Ectodermal cell (in vitro differentiated cells): ENCODE measurements around the gene NIPAL1.
A peak's percentile ranks its signal among the peaks of the same experiment; 100 is the strongest.
"Not testable (repeated sequence)": the region's sequence is repeated elsewhere in the genome, so short reads cannot be mapped to it uniquely, and the experiment has no call there.

Experiments used
- H3K27ac ChIP-seq: 2 replicates; pipeline ENCODE4 v1.7.0; 2013; ENCODE audit warnings: mild to moderate bottlenecking, low read depth, low read length; ENCODE audit not compliant: insufficient read depth, poor library complexity, severe bottlenecking
- H3K27me3 ChIP-seq: 2 replicates; pipeline ENCODE4 v1.7.0; 2013; ENCODE audit warnings: mild to moderate bottlenecking, low read length; ENCODE audit not compliant: insufficient read depth, control insufficient read depth, poor library complexity, severe bottlenecking
- H3K36me3 ChIP-seq: one replicate; pipeline ENCODE4 v1.7.0; 2013; ENCODE audit warnings: low read length; ENCODE audit not compliant: control insufficient read depth, insufficient read depth
- H3K4me1 ChIP-seq: one replicate; pipeline ENCODE4 v1.7.0; 2013; ENCODE audit warnings: low read length; ENCODE audit not compliant: control insufficient read depth, insufficient read depth
- H3K4me3 ChIP-seq: 2 replicates; pipeline ENCODE4 v1.7.0; 2013; ENCODE audit warnings: low read depth, low read length, control low read depth; ENCODE audit not compliant: insufficient read depth
- H3K9me3 ChIP-seq: 2 replicates; pipeline ENCODE4 v1.7.0; 2013; ENCODE audit warnings: mild to moderate bottlenecking, low read length, moderate library complexity; ENCODE audit not compliant: control insufficient read depth
- WGBS, 2 experiments: methylation state at CpG; one replicate each; pipeline ENCODE4 v1.1.7; 2013; ENCODE audit warnings: missing lambda C conversion rate in 2 of 2; 5-methylcytosine and 5-hydroxymethylcytosine counted together

NIPAL1 gene

GRCh38 chr4:48005781-48006180 lies 10.8 kb upstream of the NIPAL1 start:
- peaks cover 3% of the 10 kb centered on the region for H3K9me3 ChIP-seq
- WGBS, 2 experiments, result 100% methylated on average over 1 of the region's 2 CpGs
- no peaks in the 10 kb centered on the region for H3K27me3 ChIP-seq
- H3K27ac ChIP-seq, result no peak overlapping the region
- H3K36me3 ChIP-seq, result no peaks in the 10 kb centered on the region
- H3K4me1 ChIP-seq, result no peaks in the 10 kb centered on the region
- H3K4me3 ChIP-seq, result no peak overlapping the region

- Histone ChIP-seq H3K9me3 (peaks cover 3% of the 10 kb centered on the region), H3K4me1 (no peaks in the 10 kb centered on the region), H3K27me3 (no peaks in the 10 kb centered on the region), H3K4me3 (no peak overlapping the region), H3K36me3 (no peaks in the 10 kb centered on the region), H3K27ac (no peak overlapping the region)
Observed at GRCh38 chr4:48008021-48008596, 8.5 kb upstream of the NIPAL1 start.

GRCh38 chr4:48010906-48011305 lies 5.7 kb upstream of the NIPAL1 start:
- not testable (repeated sequence) for H3K4me3 ChIP-seq, H3K36me3 ChIP-seq, H3K9me3 ChIP-seq, H3K27me3 ChIP-seq, H3K27ac ChIP-seq, H3K4me1 ChIP-seq
- WGBS, 2 experiments, result 89 to 95% methylated on average over 5 to 6 of the region's 6 CpGs

GRCh38 chr4:48011722-48012121 lies 4.8 kb upstream of the NIPAL1 start:
- no peaks in the 10 kb centered on the region for H3K4me1 ChIP-seq
- WGBS, 2 experiments, result 65 to 69% methylated on average over 4 of the region's 4 CpGs
- no peak overlapping the region for H3K4me3 ChIP-seq
- H3K27me3 ChIP-seq, result peaks cover 9% of the 10 kb centered on the region
- no peaks in the 10 kb centered on the region for H3K36me3 ChIP-seq
- H3K27ac ChIP-seq, result no peak overlapping the region
- no peaks in the 10 kb centered on the region for H3K9me3 ChIP-seq

GRCh38 chr4:48012824-48013223 lies 3.7 kb upstream of the NIPAL1 start:
- no peaks in the 10 kb centered on the region for H3K9me3 ChIP-seq
- peaks cover 20% of the 10 kb centered on the region for H3K27me3 ChIP-seq
- H3K36me3 ChIP-seq, result no peaks in the 10 kb centered on the region
- WGBS, 2 experiments, result 91 to 92% methylated on average over 3 of the region's 3 CpGs
- no peak overlapping the region for H3K27ac ChIP-seq
- H3K4me3 ChIP-seq, result no peak overlapping the region
- H3K4me1 ChIP-seq, result no peaks in the 10 kb centered on the region

- Histone ChIP-seq H3K27ac (no peak overlapping the region), H3K27me3 (peaks cover 37% of the 10 kb centered on the region), H3K4me1 (no peaks in the 10 kb centered on the region), H3K36me3 (no peaks in the 10 kb centered on the region), H3K9me3 (no peaks in the 10 kb centered on the region), H3K4me3 (no peak overlapping the region)
- WGBS, 2 experiments, result 90 to 97% methylated on average over 1 to 3 of the region's 4 CpGs
Observed at GRCh38 chr4:48015216-48015615, 1.4 kb upstream of the NIPAL1 start.

GRCh38 chr4:48015678-48016077 lies 894 bp upstream of the NIPAL1 start:
- Histone ChIP-seq H3K4me1 (no peaks in the 10 kb centered on the region), H3K27ac (no peak overlapping the region), H3K9me3 (no peaks in the 10 kb centered on the region), H3K36me3 (no peaks in the 10 kb centered on the region), H3K27me3 (peaks cover 37% of the 10 kb centered on the region), H3K4me3 (no peak overlapping the region)
- 87 to 93% methylated on average over 4 of the region's 5 CpGs for WGBS, 2 experiments

- no peaks in the 10 kb centered on the region for H3K9me3 ChIP-seq
- H3K27ac ChIP-seq, result no peak overlapping the region
- H3K36me3 ChIP-seq, result no peaks in the 10 kb centered on the region
- peaks cover 37% of the 10 kb centered on the region for H3K27me3 ChIP-seq
- H3K4me3 ChIP-seq, result peak overlapping the region; percentile 55
- no peaks in the 10 kb centered on the region for H3K4me1 ChIP-seq
- 1% methylated on average over 35 of the region's 35 CpGs for WGBS, 2 experiments
Observed at GRCh38 chr4:48017108-48017571, 568 bp downstream of the NIPAL1 start.

GRCh38 chr4:48018112-48018511 lies 1.5 kb downstream of the NIPAL1 start:
- Histone ChIP-seq H3K27ac (no peak overlapping the region), H3K4me3 (no peak overlapping the region), H3K27me3 (peaks cover 37% of the 10 kb centered on the region), H3K36me3 (no peaks in the 10 kb centered on the region), H3K9me3 (no peaks in the 10 kb centered on the region), H3K4me1 (no peaks in the 10 kb centered on the region)
- WGBS, 2 experiments, result 80 to 93% methylated on average over 2 of the region's 2 CpGs

- Histone ChIP-seq H3K27ac (no peak overlapping the region), H3K36me3 (no peaks in the 10 kb centered on the region), H3K9me3 (no peaks in the 10 kb centered on the region), H3K27me3 (peaks cover 31% of the 10 kb centered on the region), H3K4me1 (no peaks in the 10 kb centered on the region), H3K4me3 (no peak overlapping the region)
- 0% methylated on average over 1 of the region's 1 CpG; no CpG with 5 or more reads in 1 of the 2 experiments for WGBS, 2 experiments
Observed at GRCh38 chr4:48021100-48021499, 4.5 kb downstream of the NIPAL1 start.
